Chondrocyte (in vitro differentiated cells): ENCODE results near the gene CDK19. TPM values are rescaled to one million over a fixed set of nuclear protein-coding genes. Genes with fewer than 3 reads are reported as not detected.

ENCODE experiments used
- DNase-seq: peaks from one replicate; pipeline ENCODE4 v3.0.0; 2021; ENCODE audit warnings: mixed read lengths, low spot score
- H3K27ac Mint-ChIP-seq: one replicate; pipeline ENCODE4 v1.8.0; 2021; ENCODE audit warnings: mild to moderate bottlenecking, moderate library complexity, mixed read lengths; ENCODE audit not compliant: unreplicated experiment
- H3K27me3 Mint-ChIP-seq: 2 replicates; pipeline ENCODE4 v1.8.0; 2021; ENCODE audit warnings: low read depth, mixed read lengths
- H3K36me3 Mint-ChIP-seq: 2 replicates; pipeline ENCODE4 v1.8.0; 2021; ENCODE audit warnings: low read depth, mixed read lengths
- H3K4me1 Mint-ChIP-seq: 2 replicates; pipeline ENCODE4 v1.8.0; 2021; ENCODE audit warnings: low read depth, mild to moderate bottlenecking, mixed read lengths
- H3K4me3 Mint-ChIP-seq: one replicate; pipeline ENCODE4 v1.8.0; 2021; ENCODE audit warnings: mild to moderate bottlenecking, moderate library complexity, mixed read lengths; ENCODE audit not compliant: unreplicated experiment
- H3K9me3 Mint-ChIP-seq: 2 replicates; pipeline ENCODE4 v1.8.0; 2021; ENCODE audit warnings: low read depth, mixed read lengths
- CTCF ChIP-seq: fragments of 200-600 bp; sonication (generic); IDR thresholded peaks from 2 replicates; pipeline ENCODE4 v1.5.0; 2021; ENCODE audit warnings: antibody characterized with exemption, mild to moderate bottlenecking, moderate library complexity
- total RNA-seq: library from RNA; stranded (reverse); gene quantifications from 3 replicates; pipeline ENCODE4 v1.2.1, GENCODE V29; 2021

The CDK19 gene
- total RNA-seq, 1 donor from 2014 or later: 21.6 TPM

DNA sequence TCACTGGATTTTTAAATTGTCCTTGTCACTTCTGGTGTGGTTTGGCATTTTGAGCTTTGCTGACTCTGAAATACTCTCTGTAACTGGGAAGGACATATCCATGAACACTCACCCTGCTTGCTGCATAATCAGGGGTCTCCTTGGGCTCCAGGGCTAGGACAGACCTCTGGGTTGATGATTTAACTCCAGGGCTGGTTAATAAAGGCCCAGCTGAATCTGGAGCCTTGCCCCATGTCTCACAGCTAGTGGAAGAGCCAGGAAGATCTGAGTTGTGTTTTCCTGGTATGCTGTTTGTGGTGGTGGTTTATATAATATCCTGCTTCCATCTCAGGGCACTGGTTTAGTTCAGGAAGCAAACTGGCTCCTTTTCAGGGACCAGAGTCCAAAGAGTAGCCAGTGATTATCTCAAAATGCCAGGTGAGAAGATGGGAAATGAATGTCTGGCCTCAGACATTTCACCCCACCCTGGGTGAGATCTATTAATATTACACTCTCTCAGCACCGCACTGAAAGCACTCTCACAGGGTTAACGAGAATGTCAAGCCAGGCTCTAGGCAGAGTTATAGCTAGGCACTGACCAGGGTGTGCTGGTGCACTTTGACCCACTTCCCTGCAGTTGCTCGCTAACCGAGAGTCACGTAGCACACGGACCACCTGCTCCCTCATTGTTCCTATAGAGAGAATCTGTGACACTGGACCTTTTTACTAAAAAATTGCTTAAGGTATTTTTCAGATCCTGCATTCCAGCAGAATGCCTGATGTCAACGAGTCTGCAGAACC is 248.7 kb downstream of the CDK19 start:
- Mint-ChIP-seq H3K27me3 (no peaks in the 10 kb centered on the region), H3K4me3 (no peak overlapping the region), H3K36me3 (no peaks in the 10 kb centered on the region), H3K4me1 (no peaks in the 10 kb centered on the region), H3K27ac (no peak overlapping the region), H3K9me3 (peaks cover 10% of the 10 kb centered on the region)
- no peak for DNase-seq
- no peak for TF ChIP-seq CTCF

GRCh38 chr6:110564703-110565421 is 250.4 kb downstream of the CDK19 start:
- no peak for TF ChIP-seq CTCF
- H3K36me3 Mint-ChIP-seq: no peaks in the 10 kb centered on the region
- no peak overlapping the region for H3K4me3 Mint-ChIP-seq
- H3K27me3 Mint-ChIP-seq: no peaks in the 10 kb centered on the region
- DNase-seq: no peak
- no peak overlapping the region for H3K27ac Mint-ChIP-seq
- H3K9me3 Mint-ChIP-seq: peaks cover 10% of the 10 kb centered on the region
- no peaks in the 10 kb centered on the region for H3K4me1 Mint-ChIP-seq

- H3K27me3 Mint-ChIP-seq: no peaks in the 10 kb centered on the region
- DNase-seq: no peak
- no peak overlapping the region for H3K27ac Mint-ChIP-seq
- TF ChIP-seq CTCF: no peak
- H3K9me3 Mint-ChIP-seq: peaks cover 13% of the 10 kb centered on the region
- no peaks in the 10 kb centered on the region for H3K4me1 Mint-ChIP-seq
- no peaks in the 10 kb centered on the region for H3K36me3 Mint-ChIP-seq
- H3K4me3 Mint-ChIP-seq: no peak overlapping the region
Measured at GRCh38 chr6:110563711-110564110, 251.6 kb downstream of the CDK19 start.

- no peak for TF ChIP-seq CTCF
- Mint-ChIP-seq H3K36me3 (no peaks in the 10 kb centered on the region), H3K4me1 (no peaks in the 10 kb centered on the region), H3K27me3 (no peaks in the 10 kb centered on the region), H3K27ac (no peak overlapping the region), H3K9me3 (peaks cover 13% of the 10 kb centered on the region), H3K4me3 (no peak overlapping the region)
- no peak for DNase-seq
Measured at GRCh38 chr6:110562316-110562915, 252.9 kb downstream of the CDK19 start.

- Mint-ChIP-seq H3K4me3 (no peak overlapping the region), H3K27me3 (no peaks in the 10 kb centered on the region)
- TF ChIP-seq CTCF: no peak
Measured at GRCh38 chr6:110561696-110562095, 253.6 kb downstream of the CDK19 start.

More at GRCh38 chr6:110561696-110562095, 253.6 kb downstream of the CDK19 start:
- no peaks in the 10 kb centered on the region for H3K4me1 Mint-ChIP-seq
- DNase-seq: no peak
- H3K9me3 Mint-ChIP-seq: peaks cover 13% of the 10 kb centered on the region
- no peaks in the 10 kb centered on the region for H3K36me3 Mint-ChIP-seq
- no peak overlapping the region for H3K27ac Mint-ChIP-seq
